ENCODE measurements around the gene ZCCHC14. TPM values are rescaled to one million over a fixed set of nuclear protein-coding genes. Genes with fewer than 3 reads are reported as not detected.

ZCCHC14 gene
- total and polyA plus RNA-seq, 2 of the 13 experiments (the other 11 are each of a cell fraction or from before 2014, with no cell fraction given): 12.4 to 12.5 TPM

DNA sequence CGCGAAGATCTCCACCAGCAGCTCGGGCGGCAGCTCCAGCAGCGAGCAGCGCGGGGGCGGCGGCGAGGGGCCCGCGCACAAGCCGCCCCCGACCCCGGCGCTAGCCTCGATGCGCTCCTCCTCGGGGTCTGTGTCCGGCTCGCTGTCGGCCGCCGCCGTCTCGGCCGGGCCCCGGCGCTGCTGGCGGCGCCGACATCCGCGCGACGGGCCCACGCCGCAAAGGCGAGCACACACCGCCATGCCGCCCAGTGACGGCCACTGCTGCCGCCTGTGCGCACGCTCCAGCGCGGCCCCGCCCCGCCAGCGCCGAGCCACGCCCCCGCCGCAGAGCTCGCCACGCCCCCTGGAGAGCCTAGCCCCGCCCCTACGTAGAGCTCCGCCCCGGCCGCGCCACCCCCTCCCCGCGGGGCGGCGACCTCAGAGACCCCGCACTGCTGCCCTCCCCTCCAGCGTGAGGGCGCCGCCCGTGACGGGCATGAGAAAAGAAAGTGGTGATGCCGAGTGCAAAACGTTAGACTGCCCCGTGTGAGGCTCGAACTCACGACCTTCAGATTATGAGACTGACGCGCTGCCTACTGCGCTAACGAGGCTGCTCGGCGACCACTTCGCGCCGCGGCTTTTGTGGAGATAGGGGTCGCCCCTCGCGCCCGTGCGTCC is 109.2 kb downstream of the ZCCHC14 start, which contains the start of gene FBXO31 (continued):
- TF ChIP-seq, protein P1, sequence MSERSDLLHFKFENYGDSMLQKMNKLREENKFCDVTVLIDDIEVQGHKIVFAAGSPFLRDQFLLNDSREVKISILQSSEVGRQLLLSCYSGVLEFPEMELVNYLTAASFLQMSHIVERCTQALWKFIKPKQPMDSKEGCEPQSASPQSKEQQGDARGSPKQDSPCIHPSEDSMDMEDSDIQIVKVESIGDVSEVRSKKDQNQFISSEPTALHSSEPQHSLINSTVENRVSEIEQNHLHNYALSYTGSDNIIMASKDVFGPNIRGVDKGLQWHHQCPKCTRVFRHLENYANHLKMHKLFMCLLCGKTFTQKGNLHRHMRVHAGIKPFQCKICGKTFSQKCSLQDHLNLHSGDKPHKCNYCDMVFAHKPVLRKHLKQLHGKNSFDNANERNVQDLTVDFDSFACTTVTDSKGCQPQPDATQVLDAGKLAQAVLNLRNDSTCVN (CRISPR knock-in tag; IDR thresholded peaks at IDR 0.05; ENCODE audit: borderline replicate concordance): no peak; the same call in 1 of the 2 replicates
- TF ChIP-seq TCF7L2 (IDR thresholded peaks at IDR 0.05; ENCODE audit: low read depth, low read length) (no peak), CHCHD3 (CRISPR knock-in tag; IDR thresholded peaks at IDR 0.05) (no peak; the same call in 1 of the 2 replicates), HNF4A (CRISPR knock-in tag; IDR thresholded peaks at IDR 0.05) (peak; percentile 71), PITX1 (CRISPR knock-in tag; IDR thresholded peaks at IDR 0.05) (peak; percentile 88), ZNF441 (CRISPR knock-in tag; IDR thresholded peaks at IDR 0.05; ENCODE audit: borderline replicate concordance) (no peak), PHF5A (CRISPR knock-in tag; IDR thresholded peaks at IDR 0.05; ENCODE audit: low read depth, unreplicated experiment) (peak; percentile 88), EP300 (IDR thresholded peaks at IDR 0.05; ENCODE audit: low read depth in 2 of 2, low read length in 2 of 2) (peak in 1 of 2 experiments; percentile 57; a peak in 2 of 4 replicates), EP300 (CRISPR knock-in tag; IDR thresholded peaks at IDR 0.05; ENCODE audit: borderline replicate concordance) (peak; percentile 56), ZNF614 (CRISPR knock-in tag; IDR thresholded peaks at IDR 0.05; ENCODE audit: borderline replicate concordance) (peak; percentile 96), ZNF121 (CRISPR knock-in tag; IDR thresholded peaks at IDR 0.05) (no peak; the same call in 1 of the 2 replicates), MATR3 (CRISPR knock-in tag; IDR thresholded peaks at IDR 0.05) (no peak), TCF7 (IDR thresholded peaks at IDR 0.05; ENCODE audit: low read depth) (peak; percentile 58; the same call in 1 of the 2 replicates)
- TF ChIP-seq, protein P2, sequence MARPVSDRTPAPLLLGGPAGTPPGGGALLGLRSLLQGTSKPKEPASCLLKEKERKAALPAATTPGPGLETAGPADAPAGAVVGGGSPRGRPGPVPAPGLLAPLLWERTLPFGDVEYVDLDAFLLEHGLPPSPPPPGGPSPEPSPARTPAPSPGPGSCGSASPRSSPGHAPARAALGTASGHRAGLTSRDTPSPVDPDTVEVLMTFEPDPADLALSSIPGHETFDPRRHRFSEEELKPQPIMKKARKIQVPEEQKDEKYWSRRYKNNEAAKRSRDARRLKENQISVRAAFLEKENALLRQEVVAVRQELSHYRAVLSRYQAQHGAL (CRISPR knock-in tag; IDR thresholded peaks at IDR 0.05; ENCODE audit: not compliant biosample characterization): no peak
- TF ChIP-seq, protein P3, sequence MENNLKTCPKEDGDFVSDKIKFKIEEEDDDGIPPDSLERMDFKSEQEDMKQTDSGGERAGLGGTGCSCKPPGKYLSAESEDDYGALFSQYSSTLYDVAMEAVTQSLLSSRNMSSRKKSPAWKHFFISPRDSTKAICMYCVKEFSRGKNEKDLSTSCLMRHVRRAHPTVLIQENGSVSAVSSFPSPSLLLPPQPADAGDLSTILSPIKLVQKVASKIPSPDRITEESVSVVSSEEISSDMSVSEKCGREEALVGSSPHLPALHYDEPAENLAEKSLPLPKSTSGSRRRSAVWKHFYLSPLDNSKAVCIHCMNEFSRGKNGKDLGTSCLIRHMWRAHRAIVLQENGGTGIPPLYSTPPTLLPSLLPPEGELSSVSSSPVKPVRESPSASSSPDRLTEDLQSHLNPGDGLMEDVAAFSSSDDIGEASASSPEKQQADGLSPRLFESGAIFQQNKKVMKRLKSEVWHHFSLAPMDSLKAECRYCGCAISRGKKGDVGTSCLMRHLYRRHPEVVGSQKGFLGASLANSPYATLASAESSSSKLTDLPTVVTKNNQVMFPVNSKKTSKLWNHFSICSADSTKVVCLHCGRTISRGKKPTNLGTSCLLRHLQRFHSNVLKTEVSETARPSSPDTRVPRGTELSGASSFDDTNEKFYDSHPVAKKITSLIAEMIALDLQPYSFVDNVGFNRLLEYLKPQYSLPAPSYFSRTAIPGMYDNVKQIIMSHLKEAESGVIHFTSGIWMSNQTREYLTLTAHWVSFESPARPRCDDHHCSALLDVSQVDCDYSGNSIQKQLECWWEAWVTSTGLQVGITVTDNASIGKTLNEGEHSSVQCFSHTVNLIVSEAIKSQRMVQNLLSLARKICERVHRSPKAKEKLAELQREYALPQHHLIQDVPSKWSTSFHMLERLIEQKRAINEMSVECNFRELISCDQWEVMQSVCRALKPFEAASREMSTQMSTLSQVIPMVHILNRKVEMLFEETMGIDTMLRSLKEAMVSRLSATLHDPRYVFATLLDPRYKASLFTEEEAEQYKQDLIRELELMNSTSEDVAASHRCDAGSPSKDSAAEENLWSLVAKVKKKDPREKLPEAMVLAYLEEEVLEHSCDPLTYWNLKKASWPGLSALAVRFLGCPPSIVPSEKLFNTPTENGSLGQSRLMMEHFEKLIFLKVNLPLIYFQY (CRISPR knock-in tag; IDR thresholded peaks at IDR 0.05; ENCODE audit: borderline replicate concordance): peak; percentile 77
- TF ChIP-seq, protein P4, sequence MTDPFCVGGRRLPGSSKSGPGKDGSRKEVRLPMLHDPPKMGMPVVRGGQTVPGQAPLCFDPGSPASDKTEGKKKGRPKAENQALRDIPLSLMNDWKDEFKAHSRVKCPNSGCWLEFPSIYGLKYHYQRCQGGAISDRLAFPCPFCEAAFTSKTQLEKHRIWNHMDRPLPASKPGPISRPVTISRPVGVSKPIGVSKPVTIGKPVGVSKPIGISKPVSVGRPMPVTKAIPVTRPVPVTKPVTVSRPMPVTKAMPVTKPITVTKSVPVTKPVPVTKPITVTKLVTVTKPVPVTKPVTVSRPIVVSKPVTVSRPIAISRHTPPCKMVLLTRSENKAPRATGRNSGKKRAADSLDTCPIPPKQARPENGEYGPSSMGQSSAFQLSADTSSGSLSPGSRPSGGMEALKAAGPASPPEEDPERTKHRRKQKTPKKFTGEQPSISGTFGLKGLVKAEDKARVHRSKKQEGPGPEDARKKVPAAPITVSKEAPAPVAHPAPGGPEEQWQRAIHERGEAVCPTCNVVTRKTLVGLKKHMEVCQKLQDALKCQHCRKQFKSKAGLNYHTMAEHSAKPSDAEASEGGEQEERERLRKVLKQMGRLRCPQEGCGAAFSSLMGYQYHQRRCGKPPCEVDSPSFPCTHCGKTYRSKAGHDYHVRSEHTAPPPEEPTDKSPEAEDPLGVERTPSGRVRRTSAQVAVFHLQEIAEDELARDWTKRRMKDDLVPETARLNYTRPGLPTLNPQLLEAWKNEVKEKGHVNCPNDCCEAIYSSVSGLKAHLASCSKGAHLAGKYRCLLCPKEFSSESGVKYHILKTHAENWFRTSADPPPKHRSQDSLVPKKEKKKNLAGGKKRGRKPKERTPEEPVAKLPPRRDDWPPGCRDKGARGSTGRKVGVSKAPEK (CRISPR knock-in tag; IDR thresholded peaks at IDR 0.05; ENCODE audit: borderline replicate concordance): peak; percentile 58; the same call in 1 of the 2 replicates

Data from HepG2 (cell line).